WTC11 (cell line): ENCODE results near the gene GNB2. TPM values are rescaled to one million over a fixed set of nuclear protein-coding genes. Genes with fewer than 3 reads are reported as not detected.

ENCODE experiments used
- FOXK1 ChIP-seq: sonication (generic); formaldehyde crosslinking; IDR thresholded peaks from 2 replicates; pipeline ENCODE4 v1.8.0; 2022; ENCODE audit warnings: mild to moderate bottlenecking, moderate library complexity, missing genetic modification reagents
- FOXP1 ChIP-seq: sonication (generic); formaldehyde crosslinking; IDR thresholded peaks from 2 replicates; pipeline ENCODE4 v1.8.0; 2022; ENCODE audit warnings: missing genetic modification reagents, mild to moderate bottlenecking, moderate library complexity, borderline replicate concordance
- HMGA2 ChIP-seq: fragments of 250-450 bp; sonication (Bioruptor Pico); IDR thresholded peaks from 2 replicates; pipeline ENCODE4 v1.4.0; 2021; ENCODE audit warnings: mild to moderate bottlenecking, moderate library complexity
- IRF2 ChIP-seq: sonication (generic); formaldehyde crosslinking; IDR thresholded peaks from 2 replicates; pipeline ENCODE4 v1.8.0; 2022; ENCODE audit warnings: low read depth, missing genetic modification reagents, borderline replicate concordance
- SMAD3 ChIP-seq: sonication (generic); formaldehyde crosslinking; IDR thresholded peaks from 2 replicates; pipeline ENCODE4 v1.8.0; 2022; ENCODE audit warnings: missing genetic modification reagents, mild to moderate bottlenecking, borderline replicate concordance
- ZNF121 ChIP-seq: sonication (generic); formaldehyde crosslinking; IDR thresholded peaks from 2 replicates; pipeline ENCODE4 v1.8.0; 2023; ENCODE audit warnings: missing genetic modification reagents
- ZNF232 ChIP-seq: sonication (generic); formaldehyde crosslinking; IDR thresholded peaks from 2 replicates; pipeline ENCODE4 v1.8.0; 2022; ENCODE audit warnings: mild to moderate bottlenecking, missing genetic modification reagents
- ZNF416 ChIP-seq: fragments of 250-450 bp; sonication (Bioruptor Pico); IDR thresholded peaks from 2 replicates; pipeline ENCODE4 v1.9.0; 2021; ENCODE audit warnings: mild to moderate bottlenecking, inconsistent platforms
- total RNA-seq: library from RNA; stranded (reverse); gene quantifications from 3 replicates; pipeline ENCODE4 v1.2.3, GENCODE V29; 2021
- TF ChIP-seq, protein P1 (sequence below): sonication (generic); formaldehyde crosslinking; IDR thresholded peaks from 2 replicates; pipeline ENCODE4 v1.8.0; 2023; ENCODE audit warnings: missing genetic modification reagents, mild to moderate bottlenecking, borderline replicate concordance
- TF ChIP-seq, protein P2 (sequence below): sonication (generic); formaldehyde crosslinking; IDR thresholded peaks from 2 replicates; pipeline ENCODE4 v1.8.0; 2022; ENCODE audit warnings: missing genetic modification reagents
- TF ChIP-seq, protein P3 (sequence below): fragments of 250-450 bp; sonication (Bioruptor Pico); IDR thresholded peaks from 2 replicates; pipeline ENCODE4 v1.8.0; 2021; ENCODE audit warnings: mild to moderate bottlenecking
- TF ChIP-seq, protein P4 (sequence below): sonication (generic); formaldehyde crosslinking; IDR thresholded peaks from 2 replicates; pipeline ENCODE4 v1.8.1; 2023; ENCODE audit warnings: mild to moderate bottlenecking, missing genetic modification reagents
- TF ChIP-seq, protein P5 (sequence below): sonication (generic); formaldehyde crosslinking; IDR thresholded peaks from 2 replicates; pipeline ENCODE4 v1.8.0; 2022; ENCODE audit warnings: mild to moderate bottlenecking, missing genetic modification reagents
- TF ChIP-seq, protein P6 (sequence below): sonication (generic); formaldehyde crosslinking; IDR thresholded peaks from 2 replicates; pipeline ENCODE4 v1.8.1; 2023; ENCODE audit warnings: mild to moderate bottlenecking, missing genetic modification reagents, borderline replicate concordance
- TF ChIP-seq, protein P7 (sequence below): fragments of 250-450 bp; sonication (Bioruptor Pico); IDR thresholded peaks from 2 replicates; pipeline ENCODE4 v1.9.0; 2021; ENCODE audit warnings: mild to moderate bottlenecking, borderline replicate concordance

The GNB2 gene
- total RNA-seq, 1 experiment from 2014 or later = 194 TPM

DNA sequence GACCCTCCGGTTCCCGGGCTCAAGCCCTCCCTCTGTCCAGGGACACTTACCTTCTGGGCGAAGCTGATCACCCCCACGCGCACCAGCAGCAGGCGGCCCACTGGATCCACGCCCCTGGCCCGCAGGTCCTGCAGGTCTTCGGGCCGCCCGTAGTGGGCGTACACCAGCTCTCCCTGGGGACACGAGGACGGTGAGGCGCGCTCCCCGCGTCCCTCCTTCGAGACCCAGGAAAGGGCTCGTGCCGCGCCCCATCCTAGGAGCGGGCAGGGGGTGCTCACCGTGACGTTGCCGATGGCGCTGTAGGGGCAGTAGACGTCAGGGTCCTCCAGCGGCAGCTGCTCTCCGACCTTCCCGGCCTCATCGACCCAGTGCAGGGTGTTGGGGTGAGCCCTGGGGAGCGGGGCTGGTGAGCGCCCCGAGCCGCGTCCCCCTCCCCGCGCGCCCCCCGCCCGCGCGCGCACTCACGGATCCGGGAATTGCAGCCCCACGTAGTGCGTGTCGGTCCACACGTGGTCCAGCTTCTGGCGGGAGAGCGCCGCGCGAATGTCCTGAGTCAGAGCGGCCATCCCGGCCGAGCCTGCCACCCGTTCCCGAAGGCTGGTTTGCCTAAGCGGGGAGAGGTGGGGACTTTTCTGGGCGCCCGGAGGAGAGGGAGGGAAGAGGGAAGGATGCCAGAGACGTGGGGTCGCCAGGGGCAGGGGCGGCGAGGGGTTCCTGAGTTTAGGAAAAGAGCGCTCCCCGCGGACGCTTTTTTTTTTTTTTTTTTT is 40.4 kb upstream of the GNB2 start (continued):
- TF ChIP-seq, protein P1, sequence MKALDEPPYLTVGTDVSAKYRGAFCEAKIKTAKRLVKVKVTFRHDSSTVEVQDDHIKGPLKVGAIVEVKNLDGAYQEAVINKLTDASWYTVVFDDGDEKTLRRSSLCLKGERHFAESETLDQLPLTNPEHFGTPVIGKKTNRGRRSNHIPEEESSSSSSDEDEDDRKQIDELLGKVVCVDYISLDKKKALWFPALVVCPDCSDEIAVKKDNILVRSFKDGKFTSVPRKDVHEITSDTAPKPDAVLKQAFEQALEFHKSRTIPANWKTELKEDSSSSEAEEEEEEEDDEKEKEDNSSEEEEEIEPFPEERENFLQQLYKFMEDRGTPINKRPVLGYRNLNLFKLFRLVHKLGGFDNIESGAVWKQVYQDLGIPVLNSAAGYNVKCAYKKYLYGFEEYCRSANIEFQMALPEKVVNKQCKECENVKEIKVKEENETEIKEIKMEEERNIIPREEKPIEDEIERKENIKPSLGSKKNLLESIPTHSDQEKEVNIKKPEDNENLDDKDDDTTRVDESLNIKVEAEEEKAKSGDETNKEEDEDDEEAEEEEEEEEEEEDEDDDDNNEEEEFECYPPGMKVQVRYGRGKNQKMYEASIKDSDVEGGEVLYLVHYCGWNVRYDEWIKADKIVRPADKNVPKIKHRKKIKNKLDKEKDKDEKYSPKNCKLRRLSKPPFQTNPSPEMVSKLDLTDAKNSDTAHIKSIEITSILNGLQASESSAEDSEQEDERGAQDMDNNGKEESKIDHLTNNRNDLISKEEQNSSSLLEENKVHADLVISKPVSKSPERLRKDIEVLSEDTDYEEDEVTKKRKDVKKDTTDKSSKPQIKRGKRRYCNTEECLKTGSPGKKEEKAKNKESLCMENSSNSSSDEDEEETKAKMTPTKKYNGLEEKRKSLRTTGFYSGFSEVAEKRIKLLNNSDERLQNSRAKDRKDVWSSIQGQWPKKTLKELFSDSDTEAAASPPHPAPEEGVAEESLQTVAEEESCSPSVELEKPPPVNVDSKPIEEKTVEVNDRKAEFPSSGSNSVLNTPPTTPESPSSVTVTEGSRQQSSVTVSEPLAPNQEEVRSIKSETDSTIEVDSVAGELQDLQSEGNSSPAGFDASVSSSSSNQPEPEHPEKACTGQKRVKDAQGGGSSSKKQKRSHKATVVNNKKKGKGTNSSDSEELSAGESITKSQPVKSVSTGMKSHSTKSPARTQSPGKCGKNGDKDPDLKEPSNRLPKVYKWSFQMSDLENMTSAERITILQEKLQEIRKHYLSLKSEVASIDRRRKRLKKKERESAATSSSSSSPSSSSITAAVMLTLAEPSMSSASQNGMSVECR (CRISPR knock-in tag) = peak; percentile 81; the same call in 1 of the 2 replicates
- TF ChIP-seq ZNF121 (CRISPR knock-in tag) = peak; percentile 62; the same call in 1 of the 2 replicates
- TF ChIP-seq ZNF416 = no peak
- TF ChIP-seq, protein P2, sequence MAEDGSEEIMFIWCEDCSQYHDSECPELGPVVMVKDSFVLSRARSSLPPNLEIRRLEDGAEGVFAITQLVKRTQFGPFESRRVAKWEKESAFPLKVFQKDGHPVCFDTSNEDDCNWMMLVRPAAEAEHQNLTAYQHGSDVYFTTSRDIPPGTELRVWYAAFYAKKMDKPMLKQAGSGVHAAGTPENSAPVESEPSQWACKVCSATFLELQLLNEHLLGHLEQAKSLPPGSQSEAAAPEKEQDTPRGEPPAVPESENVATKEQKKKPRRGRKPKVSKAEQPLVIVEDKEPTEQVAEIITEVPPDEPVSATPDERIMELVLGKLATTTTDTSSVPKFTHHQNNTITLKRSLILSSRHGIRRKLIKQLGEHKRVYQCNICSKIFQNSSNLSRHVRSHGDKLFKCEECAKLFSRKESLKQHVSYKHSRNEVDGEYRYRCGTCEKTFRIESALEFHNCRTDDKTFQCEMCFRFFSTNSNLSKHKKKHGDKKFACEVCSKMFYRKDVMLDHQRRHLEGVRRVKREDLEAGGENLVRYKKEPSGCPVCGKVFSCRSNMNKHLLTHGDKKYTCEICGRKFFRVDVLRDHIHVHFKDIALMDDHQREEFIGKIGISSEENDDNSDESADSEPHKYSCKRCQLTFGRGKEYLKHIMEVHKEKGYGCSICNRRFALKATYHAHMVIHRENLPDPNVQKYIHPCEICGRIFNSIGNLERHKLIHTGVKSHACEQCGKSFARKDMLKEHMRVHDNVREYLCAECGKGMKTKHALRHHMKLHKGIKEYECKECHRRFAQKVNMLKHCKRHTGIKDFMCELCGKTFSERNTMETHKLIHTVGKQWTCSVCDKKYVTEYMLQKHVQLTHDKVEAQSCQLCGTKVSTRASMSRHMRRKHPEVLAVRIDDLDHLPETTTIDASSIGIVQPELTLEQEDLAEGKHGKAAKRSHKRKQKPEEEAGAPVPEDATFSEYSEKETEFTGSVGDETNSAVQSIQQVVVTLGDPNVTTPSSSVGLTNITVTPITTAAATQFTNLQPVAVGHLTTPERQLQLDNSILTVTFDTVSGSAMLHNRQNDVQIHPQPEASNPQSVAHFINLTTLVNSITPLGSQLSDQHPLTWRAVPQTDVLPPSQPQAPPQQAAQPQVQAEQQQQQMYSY = no peak; the same call in 1 of the 2 replicates
- TF ChIP-seq, protein P3, sequence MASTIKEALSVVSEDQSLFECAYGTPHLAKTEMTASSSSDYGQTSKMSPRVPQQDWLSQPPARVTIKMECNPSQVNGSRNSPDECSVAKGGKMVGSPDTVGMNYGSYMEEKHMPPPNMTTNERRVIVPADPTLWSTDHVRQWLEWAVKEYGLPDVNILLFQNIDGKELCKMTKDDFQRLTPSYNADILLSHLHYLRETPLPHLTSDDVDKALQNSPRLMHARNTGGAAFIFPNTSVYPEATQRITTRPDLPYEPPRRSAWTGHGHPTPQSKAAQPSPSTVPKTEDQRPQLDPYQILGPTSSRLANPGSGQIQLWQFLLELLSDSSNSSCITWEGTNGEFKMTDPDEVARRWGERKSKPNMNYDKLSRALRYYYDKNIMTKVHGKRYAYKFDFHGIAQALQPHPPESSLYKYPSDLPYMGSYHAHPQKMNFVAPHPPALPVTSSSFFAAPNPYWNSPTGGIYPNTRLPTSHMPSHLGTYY (CRISPR knock-in tag) = no peak
- 0 out of 2 replicates have a peak, but pooled peaks have one; percentile 52 for TF ChIP-seq ZNF232 (CRISPR knock-in tag)
- peak; percentile 51; the same call in 1 of the 2 replicates for TF ChIP-seq FOXK1 (CRISPR knock-in tag)
- no peak for TF ChIP-seq IRF2 (CRISPR knock-in tag)
- TF ChIP-seq, protein P4, sequence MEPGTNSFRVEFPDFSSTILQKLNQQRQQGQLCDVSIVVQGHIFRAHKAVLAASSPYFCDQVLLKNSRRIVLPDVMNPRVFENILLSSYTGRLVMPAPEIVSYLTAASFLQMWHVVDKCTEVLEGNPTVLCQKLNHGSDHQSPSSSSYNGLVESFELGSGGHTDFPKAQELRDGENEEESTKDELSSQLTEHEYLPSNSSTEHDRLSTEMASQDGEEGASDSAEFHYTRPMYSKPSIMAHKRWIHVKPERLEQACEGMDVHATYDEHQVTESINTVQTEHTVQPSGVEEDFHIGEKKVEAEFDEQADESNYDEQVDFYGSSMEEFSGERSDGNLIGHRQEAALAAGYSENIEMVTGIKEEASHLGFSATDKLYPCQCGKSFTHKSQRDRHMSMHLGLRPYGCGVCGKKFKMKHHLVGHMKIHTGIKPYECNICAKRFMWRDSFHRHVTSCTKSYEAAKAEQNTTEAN (CRISPR knock-in tag) = 0 out of 2 replicates have a peak, but pooled peaks have one; percentile 75
- TF ChIP-seq, protein P5, sequence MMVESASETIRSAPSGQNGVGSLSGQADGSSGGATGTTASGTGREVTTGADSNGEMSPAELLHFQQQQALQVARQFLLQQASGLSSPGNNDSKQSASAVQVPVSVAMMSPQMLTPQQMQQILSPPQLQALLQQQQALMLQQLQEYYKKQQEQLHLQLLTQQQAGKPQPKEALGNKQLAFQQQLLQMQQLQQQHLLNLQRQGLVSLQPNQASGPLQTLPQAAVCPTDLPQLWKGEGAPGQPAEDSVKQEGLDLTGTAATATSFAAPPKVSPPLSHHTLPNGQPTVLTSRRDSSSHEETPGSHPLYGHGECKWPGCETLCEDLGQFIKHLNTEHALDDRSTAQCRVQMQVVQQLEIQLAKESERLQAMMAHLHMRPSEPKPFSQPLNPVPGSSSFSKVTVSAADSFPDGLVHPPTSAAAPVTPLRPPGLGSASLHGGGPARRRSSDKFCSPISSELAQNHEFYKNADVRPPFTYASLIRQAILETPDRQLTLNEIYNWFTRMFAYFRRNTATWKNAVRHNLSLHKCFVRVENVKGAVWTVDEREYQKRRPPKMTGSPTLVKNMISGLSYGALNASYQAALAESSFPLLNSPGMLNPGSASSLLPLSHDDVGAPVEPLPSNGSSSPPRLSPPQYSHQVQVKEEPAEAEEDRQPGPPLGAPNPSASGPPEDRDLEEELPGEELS (CRISPR knock-in tag) = peak; percentile 83; the same call in 1 of the 2 replicates
- TF ChIP-seq FOXP1 (CRISPR knock-in tag) = peak; percentile 69; the same call in 1 of the 2 replicates
- TF ChIP-seq, protein P6, sequence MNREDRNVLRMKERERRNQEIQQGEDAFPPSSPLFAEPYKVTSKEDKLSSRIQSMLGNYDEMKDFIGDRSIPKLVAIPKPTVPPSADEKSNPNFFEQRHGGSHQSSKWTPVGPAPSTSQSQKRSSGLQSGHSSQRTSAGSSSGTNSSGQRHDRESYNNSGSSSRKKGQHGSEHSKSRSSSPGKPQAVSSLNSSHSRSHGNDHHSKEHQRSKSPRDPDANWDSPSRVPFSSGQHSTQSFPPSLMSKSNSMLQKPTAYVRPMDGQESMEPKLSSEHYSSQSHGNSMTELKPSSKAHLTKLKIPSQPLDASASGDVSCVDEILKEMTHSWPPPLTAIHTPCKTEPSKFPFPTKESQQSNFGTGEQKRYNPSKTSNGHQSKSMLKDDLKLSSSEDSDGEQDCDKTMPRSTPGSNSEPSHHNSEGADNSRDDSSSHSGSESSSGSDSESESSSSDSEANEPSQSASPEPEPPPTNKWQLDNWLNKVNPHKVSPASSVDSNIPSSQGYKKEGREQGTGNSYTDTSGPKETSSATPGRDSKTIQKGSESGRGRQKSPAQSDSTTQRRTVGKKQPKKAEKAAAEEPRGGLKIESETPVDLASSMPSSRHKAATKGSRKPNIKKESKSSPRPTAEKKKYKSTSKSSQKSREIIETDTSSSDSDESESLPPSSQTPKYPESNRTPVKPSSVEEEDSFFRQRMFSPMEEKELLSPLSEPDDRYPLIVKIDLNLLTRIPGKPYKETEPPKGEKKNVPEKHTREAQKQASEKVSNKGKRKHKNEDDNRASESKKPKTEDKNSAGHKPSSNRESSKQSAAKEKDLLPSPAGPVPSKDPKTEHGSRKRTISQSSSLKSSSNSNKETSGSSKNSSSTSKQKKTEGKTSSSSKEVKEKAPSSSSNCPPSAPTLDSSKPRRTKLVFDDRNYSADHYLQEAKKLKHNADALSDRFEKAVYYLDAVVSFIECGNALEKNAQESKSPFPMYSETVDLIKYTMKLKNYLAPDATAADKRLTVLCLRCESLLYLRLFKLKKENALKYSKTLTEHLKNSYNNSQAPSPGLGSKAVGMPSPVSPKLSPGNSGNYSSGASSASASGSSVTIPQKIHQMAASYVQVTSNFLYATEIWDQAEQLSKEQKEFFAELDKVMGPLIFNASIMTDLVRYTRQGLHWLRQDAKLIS (CRISPR knock-in tag) = peak; percentile 79; the same call in 1 of the 2 replicates
- TF ChIP-seq, protein P7, sequence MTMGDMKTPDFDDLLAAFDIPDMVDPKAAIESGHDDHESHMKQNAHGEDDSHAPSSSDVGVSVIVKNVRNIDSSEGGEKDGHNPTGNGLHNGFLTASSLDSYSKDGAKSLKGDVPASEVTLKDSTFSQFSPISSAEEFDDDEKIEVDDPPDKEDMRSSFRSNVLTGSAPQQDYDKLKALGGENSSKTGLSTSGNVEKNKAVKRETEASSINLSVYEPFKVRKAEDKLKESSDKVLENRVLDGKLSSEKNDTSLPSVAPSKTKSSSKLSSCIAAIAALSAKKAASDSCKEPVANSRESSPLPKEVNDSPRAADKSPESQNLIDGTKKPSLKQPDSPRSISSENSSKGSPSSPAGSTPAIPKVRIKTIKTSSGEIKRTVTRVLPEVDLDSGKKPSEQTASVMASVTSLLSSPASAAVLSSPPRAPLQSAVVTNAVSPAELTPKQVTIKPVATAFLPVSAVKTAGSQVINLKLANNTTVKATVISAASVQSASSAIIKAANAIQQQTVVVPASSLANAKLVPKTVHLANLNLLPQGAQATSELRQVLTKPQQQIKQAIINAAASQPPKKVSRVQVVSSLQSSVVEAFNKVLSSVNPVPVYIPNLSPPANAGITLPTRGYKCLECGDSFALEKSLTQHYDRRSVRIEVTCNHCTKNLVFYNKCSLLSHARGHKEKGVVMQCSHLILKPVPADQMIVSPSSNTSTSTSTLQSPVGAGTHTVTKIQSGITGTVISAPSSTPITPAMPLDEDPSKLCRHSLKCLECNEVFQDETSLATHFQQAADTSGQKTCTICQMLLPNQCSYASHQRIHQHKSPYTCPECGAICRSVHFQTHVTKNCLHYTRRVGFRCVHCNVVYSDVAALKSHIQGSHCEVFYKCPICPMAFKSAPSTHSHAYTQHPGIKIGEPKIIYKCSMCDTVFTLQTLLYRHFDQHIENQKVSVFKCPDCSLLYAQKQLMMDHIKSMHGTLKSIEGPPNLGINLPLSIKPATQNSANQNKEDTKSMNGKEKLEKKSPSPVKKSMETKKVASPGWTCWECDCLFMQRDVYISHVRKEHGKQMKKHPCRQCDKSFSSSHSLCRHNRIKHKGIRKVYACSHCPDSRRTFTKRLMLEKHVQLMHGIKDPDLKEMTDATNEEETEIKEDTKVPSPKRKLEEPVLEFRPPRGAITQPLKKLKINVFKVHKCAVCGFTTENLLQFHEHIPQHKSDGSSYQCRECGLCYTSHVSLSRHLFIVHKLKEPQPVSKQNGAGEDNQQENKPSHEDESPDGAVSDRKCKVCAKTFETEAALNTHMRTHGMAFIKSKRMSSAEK (CRISPR knock-in tag) = no peak
- TF ChIP-seq HMGA2 (CRISPR knock-in tag) = no peak
- TF ChIP-seq SMAD3 (CRISPR knock-in tag) = peak; percentile 69; the same call in 1 of the 2 replicates
